NK-92 treated with Interleukin-12 subunit alpha and Interleukin-12 subunit beta, amount 100 ng/mL, for 24 hours (cell line): ENCODE measurements around the gene POU6F2.
"Not testable (repeated sequence)": the region's sequence is repeated elsewhere in the genome, so short reads cannot be mapped to it uniquely, and the experiment has no call there.

Experiments used
- DNase-seq: peaks from one replicate; lab custom pipeline; 2025; lab: John Stamatoyannopoulos, UW

POU6F2 gene

DNA sequence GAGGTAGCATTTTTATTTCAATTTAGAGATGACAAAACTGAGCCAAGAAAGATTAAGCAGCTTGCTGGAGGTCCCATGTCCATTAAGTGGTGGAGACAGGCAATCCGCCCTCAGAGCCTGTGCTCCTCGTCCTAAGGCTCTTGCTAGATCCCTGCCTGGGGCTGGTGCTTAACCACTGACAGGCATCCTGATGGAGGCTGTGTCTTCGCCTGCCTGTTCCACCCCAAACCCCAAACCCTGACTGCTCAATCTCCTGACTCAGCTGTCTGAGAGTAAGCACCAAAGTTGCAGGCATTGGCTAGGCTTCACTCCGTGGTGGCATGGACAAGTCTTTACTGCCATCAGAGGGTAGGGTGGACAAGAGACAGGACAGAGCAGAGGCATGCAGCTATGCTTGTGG is 209.4 kb downstream of the POU6F2 start:
- no peak for DNase-seq

DNA sequence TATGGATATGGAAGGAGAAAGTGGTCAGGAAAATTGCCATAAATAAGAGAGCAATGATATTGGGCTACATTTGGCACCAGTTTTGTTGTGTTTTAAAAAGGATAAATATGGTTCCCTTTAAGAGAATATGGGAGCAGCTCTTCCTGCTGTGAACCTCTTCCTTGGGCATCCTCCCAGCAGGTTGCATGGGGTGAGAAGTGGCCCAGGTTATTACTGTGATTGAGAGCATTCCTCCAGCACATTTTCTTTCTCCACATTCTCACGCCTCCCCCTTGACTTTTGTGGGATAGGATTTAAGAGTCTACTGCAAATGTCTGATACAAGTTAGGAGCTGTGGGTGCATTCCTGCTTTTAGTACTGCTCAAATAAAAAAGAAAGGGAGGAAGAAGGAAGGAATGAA is 214.8 kb downstream of the POU6F2 start:
- no peak for DNase-seq

DNA sequence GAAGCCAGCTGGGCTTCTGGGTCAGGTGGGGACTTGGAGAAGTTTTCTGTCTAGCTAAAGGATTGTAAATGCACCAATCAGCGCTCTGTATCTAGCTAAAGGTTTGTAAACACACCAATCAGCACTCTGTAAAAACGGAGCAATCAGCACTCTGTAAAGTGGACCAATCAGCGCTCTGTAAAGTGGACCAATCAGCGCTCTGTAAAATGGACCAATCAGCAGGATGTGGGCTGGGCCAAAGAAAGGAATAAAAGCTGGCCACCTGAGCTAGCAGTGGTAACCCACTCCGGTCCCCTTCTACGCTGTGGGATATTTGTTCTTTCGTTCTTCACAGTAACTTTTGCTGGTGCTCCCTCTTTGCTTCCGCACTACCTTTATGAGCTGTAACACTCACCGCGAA is 216.7 kb downstream of the POU6F2 start:
- not testable (repeated sequence) for DNase-seq

DNA sequence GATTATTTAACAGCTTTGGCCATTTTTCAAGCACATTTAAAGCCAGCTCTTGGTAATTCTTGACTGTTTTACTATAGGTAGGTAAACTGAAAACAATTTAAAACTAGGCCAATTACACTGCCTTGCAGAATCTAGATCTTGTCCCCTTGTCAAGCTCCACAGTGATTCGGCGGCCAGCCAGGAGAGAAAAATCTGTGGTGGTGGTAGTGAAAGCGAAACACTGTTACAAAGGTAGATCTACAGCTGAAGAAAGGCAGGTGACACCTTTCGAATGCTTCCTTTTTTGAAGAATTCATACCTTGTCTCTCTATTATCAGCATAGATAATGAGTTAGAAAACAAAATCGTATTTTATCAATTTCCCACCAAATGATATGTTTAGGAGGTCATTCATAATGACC is 218.3 kb downstream of the POU6F2 start:
- DNase-seq = no peak

DNA sequence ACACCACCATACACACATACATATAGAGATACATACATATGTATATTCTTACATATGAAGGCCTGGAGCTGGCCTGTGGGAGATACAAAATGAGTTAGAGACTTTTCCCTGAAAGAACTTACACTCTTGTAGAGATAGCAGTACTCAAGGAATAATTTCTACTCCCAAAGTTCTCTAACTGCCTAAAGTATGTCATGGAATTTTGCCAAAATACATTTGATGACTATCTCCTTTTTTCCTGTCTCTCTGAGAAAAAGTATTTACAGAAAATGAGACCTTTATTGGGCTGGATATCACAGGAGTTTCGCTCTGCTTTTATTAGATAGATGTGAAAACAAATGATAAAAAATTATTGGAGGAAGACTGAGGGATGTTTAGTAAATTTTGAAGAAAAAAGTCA is 220.1 kb downstream of the POU6F2 start:
- DNase-seq = no peak

DNA sequence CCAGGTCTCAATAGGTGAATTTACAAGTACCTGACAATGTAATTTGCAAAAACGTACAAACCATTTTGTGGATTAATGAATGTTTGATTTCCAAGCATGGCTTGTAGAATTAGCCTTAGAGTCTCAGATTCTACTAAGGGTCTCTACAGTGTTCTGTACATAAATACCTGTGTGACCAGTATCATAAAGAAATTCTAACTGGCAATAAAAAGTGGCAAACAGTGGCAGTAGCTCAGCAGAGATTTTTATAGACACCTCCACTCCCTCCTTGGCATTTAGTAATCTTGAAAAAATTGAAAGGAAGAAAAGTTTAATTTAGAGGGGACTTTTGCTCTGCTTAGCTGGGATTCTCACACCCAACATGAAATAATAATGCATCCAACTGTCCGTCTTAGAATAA is 220.8 kb downstream of the POU6F2 start:
- no peak for DNase-seq

DNA sequence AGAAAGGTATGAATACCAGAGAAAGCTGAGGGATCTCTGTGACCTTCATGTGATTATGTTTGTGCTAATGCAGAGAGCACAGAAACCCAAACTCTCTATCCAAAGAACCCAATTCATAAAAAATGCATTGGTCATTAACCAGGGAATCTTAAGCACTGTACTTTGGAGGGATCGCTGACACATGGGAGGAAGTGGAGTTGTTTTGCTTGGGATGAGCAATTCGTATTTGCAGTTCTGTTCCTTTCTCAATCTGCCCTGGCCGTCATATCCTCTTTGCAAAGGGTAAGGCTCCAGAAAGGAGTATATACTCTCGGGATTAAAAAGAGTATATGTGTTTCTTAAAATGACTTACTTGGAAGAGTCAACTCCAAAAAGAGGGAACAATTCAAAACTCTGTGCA is 221.3 kb downstream of the POU6F2 start:
- no peak for DNase-seq

DNA sequence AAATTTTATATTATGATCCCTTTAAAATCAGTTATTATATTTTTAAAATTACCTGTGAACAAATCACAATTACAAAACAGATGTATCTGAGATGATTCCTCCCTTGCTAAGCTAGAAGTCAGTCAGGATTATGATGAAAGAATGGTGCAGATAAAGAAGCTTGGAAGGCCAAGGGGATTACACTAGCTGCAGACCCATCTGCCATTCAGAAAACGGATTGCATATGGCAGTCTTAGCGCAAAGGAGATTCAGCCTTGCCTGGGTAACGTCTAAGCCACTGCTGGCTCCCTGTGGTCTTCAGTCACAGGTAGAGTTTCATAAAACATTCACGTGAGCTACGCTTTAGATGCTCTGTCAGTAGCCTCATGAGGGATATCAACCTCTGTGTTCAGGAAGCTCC is 222.2 kb downstream of the POU6F2 start:
- DNase-seq = no peak

DNA sequence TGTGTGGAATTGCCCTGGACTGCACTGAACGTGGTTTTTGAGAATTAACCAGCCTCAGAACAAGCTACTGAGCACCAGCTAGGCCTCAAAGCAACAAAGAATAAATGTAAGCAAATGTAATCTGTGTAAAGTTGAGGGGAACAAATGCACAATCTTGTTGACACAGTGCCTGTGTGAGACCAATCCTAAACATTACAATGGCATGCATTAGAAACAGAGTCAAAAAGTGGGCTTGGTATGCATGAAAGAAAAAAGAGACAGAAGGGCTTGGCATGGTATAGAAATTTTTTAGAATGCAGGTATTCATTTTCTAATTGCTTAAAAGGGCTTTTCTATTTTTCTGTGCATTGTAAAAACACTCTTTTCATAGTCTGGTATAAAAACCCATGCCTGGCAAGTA is 224.3 kb downstream of the POU6F2 start:
- DNase-seq = no peak

DNA sequence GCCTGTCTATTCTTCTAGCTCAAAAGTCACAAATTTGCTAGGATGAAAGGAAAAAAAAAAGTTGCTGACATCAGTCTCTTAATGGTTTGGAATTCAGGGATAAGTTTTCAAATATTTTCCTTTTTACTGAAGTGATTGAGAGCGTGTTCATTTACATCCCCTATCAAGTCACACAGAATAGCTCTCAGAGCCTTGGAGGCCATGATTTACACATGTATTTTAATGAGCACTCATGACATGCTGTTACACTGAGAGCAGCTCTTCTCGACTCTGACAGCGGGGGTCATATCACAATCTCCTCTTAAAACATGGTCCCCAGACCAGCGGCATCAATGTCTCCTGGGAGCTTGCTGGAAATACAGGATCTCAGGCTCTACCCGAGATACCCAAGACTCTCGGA is 232.7 kb downstream of the POU6F2 start:
- no peak for DNase-seq

DNA sequence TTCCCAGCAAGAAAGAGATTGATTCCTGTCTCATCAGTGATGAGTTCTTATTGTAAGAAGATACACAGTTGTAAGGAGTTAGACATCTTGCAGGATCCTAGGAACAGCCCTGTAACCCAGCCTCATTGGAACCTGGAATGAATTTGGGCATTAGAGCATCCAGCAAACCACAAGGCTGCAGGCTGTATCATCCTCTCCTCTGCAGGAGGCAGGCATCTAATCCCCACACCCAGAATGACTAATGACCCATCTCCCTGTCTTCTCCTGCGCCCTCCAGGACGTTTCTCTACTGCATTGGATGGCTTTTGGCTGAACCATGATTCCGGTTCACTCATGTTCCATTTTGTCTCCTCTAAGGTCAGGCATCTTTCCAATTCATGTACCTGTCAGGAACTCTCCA is 233.9 kb downstream of the POU6F2 start:
- DNase-seq = no peak

DNA sequence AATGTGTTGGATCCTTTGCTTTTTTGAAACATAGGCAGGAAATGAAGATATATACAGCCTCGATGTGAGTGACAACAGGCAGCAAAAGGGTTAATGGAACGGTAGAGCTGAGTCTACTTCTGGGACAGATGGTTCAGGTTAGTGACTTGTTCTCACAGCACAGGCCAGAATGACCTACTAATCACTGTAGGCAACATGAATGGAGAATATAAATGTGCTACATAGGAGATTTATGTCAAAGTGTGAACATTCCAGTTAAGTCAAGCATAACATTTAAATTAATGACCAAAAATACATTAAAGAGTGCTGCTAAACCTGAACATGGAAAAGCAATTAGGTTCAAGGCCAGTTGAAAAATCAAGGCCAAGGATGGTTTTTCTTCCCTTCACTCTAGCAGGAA is 235.2 kb downstream of the POU6F2 start:
- no peak for DNase-seq

DNA sequence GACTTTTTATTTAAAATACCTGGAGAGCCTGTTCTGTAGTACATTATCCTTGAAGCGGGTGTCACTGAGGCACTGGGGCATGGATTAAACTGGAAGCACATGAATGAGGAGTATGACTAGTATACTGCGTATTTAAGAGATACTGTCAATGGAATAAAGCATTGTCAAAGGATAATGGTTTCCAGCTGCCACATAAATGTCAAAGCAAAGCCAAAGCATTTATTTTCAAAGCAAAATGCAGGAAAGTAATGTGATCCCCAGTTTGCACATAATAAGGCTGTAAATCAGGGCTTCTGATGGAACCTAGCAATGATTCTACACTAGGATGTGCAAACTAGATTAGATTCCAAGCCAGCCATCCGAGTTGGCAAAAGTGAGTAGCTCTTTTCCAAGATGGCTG is 240.1 kb downstream of the POU6F2 start:
- no peak for DNase-seq

DNA sequence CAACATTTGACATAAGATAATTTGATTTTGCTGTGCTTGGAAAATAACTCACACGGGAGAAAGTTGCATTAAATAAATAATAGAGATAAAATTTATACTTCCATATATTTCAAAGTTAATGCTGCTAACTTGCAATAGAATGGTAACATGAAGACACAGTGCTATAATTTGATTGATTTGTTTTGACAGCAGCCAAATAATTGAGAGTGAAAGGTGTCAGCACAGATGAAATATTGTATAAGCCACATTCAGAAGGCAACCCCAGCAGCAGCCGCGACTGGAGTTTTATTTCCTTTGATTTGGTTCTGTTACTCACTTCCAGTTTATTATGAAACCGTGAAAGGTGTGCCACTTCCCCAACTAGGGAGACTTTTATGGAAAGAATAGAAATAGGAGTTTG is 242.2 kb downstream of the POU6F2 start:
- no peak for DNase-seq

DNA sequence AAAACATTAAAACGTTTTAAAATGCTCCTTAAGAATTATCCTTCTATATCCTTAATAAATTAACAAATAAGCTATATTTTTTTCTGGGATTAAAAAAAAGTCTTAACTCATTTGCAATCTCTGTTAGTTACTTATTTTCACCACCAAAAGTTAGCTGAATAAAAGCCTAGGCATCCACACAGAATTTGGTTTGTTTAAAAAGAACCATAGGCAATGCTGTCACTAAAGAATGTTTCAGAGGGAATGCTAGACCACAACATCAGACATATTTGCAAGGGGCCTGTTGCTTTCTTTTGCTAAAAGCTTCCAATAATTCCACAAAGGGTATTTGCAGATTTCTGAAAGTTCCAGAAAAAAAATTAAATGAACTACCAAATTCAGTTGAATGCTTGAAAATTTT is 244.2 kb downstream of the POU6F2 start:
- DNase-seq = no peak

DNA sequence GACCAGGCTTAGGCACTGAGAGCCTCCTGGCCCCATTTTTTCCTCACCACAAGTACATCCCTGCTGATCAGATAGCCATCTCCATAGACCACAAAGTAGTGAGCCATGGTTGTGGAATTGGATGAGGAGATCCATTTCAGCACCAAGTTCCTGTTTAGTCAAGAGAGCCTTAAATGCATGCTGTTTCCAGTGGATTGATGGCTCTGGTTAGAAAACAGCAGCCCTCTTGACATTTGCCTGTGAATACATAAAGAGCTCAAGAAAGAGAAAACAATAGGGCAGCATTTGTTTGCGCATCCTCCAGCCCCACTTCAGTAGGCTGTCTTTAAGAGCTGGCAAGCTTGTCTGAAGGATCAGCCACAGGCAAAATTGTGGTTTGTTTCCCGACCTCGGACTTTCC is 251.2 kb downstream of the POU6F2 start:
- no peak for DNase-seq

DNA sequence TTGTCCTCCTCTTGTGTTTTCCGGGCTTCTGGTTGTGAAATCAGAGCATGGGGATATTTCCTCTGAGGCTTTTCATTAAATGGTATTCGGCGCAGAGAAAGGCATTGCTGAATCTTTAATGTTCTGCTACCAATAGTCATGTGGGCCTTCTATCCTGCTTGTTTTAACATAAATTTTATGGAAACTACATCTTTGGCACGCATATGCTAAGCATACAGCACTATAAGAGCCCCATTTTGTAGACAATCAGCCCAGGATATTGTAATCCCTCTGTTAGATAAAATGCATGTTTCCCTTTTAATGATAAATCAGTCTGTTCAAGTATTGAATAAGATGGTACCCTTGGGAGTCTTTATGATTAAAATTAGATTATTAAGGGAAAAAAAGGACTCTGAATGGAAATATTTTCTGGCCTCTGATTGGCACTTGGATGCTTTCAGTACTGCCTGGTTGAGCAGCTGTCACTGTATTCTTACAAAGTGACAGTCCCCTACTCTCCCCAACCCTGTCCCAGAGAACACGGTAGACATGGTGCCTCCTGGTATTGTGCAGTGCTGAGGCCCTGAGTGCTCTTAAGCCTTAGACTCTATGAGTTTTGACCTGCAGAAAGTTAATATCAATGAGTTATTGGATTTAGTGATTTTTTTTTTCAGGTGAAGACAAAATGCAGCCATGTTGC is 256.3 kb downstream of the POU6F2 start:
- no peak for DNase-seq

DNA sequence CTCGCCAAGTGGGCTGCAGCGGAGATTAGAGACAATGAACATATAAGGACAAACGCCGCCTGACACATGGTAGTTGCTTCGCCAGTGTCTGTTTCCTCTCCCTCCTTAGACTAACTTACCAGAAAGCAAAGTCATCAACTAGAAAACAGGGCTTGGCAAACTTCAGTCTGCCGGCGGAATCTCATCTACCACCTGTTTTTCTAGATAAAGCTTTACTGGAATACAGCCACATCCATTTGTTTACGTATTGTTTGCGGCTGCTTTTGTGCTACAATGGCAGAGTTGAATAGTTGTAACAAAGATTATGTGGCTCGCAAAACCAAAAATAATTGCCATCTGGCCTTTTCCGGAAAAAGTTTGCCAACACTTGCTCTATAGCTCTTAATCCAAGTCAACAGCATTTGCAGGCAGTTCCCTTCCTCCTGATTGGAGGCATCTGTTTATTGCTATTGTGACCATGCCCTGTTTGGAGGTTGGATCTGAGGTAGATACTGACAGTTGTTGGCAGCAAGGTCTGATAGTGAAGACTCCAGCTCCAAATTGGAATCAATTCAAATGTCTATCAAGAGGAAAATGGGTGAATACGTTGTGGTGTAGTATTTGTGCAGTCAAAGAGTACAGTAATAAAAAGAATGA is 260.6 kb downstream of the POU6F2 start:
- DNase-seq = no peak

DNA sequence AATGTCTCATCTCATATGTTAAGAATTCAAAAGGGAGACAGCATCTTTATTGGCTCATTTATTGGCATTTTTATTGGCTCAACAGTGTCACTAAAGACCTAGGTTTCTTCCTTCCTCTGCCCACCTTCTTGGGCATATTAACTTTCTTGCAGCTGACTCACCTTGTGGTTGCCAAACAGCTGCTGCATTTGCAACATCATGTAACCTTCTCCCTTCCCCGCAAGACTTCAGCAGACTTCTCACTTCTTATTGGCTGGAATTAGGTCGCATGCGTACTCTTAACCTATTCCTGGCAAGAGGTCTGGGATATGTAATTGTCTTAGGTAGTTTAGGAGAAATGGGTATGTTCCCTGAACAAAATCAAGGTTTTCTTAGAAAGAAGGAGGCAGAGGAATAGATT is 263.2 kb downstream of the POU6F2 start:
- no peak for DNase-seq

DNA sequence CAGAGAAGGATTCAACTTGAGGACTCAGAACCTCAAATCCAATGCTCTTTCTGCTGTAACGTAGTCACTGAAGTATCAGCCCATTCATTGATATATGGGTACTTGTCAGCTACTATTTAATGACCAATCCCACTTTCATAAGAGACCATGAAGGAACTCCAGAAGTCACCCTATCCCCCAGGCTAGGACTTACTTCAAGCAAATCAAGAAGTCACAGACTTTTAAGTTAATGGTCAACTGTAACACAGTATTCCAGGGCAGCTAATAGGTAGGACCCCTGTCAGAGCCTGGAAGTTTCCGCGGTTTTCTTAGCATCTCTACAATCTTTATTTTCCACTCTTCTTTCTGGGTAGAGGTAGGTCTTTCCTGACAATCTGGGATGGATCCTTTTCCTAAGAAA is 269.9 kb downstream of the POU6F2 start:
- DNase-seq = no peak

DNA sequence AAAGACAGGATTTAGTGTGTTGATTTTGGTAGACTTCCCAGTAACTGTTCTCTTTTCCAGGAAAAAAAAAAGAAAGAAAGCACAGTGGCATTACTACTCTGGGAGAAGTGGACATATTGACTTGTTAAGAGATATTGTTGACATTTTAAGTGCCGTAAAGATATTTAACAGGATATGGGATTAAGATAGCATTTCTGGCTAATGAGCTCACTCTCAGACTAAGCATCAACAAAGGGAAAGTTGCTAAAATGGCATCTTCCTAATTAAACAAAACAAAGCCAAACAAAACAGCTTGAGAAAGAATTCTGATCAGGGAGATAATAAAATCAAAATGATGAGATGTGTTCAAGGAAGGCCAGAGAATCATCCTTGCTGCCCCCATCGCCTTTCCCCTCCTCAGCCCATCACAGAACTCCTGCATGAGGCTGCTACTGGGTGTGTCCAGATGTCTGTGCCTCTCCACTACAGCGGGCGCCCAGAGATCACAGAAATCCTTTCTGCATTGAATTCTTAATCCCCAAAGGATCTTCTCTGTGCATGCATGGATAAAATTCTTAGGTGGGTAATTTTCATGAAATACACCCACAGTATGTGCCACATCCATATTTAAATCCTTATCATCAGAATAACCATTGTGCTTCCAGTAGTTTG is 270.5 kb downstream of the POU6F2 start:
- DNase-seq = no peak

DNA sequence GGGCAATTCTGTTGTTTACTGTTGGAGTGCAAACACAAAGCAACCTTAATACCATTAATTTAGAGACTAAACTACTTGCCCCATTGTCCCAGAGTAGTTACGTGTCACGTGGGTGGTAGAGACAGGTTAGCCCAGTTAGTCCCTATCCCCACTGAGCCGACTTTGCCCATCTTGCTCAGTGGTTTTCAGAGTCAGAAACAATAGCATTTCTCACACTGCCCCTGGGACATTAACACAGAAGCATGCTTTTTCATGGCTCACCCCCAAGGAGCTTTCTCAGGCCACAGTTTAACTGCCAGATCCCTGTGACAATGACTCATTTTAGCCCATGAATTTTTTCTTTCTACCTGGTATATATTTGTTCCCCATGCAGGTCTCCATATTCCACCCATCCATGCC is 271.0 kb downstream of the POU6F2 start:
- no peak for DNase-seq

DNA sequence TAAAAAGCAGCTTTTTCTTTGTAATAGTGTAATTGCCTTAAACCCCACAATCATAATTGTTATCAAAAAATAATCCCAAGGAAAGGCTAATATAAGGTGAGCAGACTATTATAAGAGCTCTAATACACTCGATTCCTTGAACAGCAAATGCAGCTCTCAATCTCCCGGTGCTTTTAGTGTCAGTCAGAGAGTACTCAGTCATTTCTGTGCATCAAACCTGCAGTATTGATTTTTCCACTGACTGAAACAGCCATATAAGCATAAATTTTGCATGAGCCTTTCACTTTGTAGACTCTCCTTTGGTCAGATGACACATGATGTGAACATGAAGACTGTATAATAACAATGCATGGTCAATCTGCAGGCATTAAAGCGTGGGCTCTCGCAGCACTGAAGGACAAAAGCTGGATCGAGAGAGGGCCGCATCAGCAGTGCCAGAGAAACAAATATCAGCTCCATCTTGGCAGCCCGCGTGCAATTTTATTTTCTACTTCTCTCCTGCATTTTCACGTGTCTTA is 272.0 kb downstream of the POU6F2 start:
- no peak for DNase-seq

DNA sequence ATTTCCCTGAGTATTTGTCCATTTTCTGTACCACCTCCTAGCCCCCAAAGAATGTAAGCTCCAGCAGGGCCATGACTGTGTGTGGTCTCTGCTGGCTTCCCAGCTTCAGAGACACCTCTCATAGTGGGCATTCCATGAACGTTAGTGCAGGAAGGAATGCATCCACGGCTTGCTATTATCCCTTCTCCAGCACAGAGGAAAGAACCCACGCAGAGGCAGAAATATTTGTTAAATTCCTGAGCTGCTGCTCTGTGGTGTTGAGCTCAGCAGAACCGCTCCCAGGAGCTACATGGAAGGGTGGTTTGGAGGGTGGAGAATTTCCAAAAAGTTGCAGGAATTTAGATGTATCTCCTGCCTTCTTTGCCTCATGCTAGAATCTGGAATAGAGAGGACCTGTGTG is 275.2 kb downstream of the POU6F2 start:
- no peak for DNase-seq
